ENCODE results near the gene SPEN.

DNA sequence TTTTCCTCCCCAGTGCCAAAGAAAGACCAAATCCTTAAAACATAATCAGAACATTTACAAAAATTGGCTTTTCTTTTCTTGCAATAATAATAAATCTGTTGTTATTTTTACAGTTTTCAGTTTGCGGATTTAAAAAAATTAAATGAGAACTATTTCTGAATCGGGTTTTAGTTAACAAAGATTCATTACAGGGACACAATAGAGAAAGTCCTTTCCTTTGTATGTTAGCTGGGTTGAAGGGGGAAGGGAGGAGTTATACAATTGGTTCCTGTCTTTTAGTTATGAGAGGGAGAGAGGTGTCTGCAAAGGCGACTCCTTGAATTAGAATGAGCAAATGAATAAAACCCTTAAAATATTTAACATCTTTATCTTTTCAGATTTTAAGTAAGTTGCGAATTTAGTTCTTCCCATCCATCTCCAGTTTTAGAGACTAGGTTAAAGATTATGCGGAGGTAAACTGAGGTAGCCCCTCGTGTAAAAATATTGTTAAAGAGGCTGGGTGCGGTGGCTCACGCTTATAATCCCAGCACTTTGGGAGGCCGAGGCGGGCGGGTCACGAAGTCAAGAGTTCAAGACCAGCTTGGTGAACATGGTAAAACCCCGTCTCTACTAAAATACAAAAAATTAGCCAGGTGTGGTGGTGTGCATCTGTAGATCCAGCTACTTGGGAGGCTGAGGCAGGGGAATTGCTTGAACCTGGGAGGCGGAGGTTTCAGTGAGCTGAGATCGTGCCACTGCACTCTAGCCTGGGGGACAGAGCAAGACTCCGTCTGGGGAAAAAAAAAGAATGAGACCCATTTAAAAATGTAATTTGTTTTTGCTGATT is 3.9 kb downstream of the SPEN start:
- no peak for TF ChIP-seq POLR2A (IDR thresholded peaks at IDR 0.05)
- TF ChIP-seq, protein P1, sequence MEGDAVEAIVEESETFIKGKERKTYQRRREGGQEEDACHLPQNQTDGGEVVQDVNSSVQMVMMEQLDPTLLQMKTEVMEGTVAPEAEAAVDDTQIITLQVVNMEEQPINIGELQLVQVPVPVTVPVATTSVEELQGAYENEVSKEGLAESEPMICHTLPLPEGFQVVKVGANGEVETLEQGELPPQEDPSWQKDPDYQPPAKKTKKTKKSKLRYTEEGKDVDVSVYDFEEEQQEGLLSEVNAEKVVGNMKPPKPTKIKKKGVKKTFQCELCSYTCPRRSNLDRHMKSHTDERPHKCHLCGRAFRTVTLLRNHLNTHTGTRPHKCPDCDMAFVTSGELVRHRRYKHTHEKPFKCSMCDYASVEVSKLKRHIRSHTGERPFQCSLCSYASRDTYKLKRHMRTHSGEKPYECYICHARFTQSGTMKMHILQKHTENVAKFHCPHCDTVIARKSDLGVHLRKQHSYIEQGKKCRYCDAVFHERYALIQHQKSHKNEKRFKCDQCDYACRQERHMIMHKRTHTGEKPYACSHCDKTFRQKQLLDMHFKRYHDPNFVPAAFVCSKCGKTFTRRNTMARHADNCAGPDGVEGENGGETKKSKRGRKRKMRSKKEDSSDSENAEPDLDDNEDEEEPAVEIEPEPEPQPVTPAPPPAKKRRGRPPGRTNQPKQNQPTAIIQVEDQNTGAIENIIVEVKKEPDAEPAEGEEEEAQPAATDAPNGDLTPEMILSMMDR (IDR thresholded peaks at IDR 0.05), result no peak
